Esophagus muscularis mucosa (tissue), 4 donors: ENCODE data around the gene TMEM43. TPM values are rescaled to one million over a fixed set of nuclear protein-coding genes. Genes with fewer than 3 reads are reported as not detected.

ENCODE experiments used
- DNase-seq: peaks from one replicate; pipeline ENCODE4 v3.0.0-alpha.2; 2017; ENCODE audit errors: extremely low spot score
- H3K27ac ChIP-seq, 4 donors: fragments of 200-600 bp; sonication (generic); replicated peaks in 1 of 4; 1 replicate in 3 of 4; 2 replicates in 1 of 4; pipeline ENCODE4 v1.5.1; 2016 to 2019; ENCODE audit warnings: mild to moderate bottlenecking in 1 of 4
- H3K27me3 ChIP-seq, 4 donors: fragments of 200-600 bp; sonication (generic); one replicate each; pipeline versions ENCODE4 v1.5.1 to v1.6.0; 2016 to 2019
- H3K36me3 ChIP-seq, 4 donors: fragments of 200-600 bp; sonication (generic); one replicate each; pipeline ENCODE4 v1.5.1; 2016 to 2019
- H3K4me1 ChIP-seq, 4 donors: fragments of 200-600 bp; sonication (generic); one replicate each; pipeline ENCODE4 v1.5.1; 2016 to 2019
- H3K4me3 ChIP-seq, 4 donors: fragments of 200-600 bp; sonication (generic); 1 replicate in 2 of 4; 2 replicates in 2 of 4; pipeline ENCODE4 v1.5.1; 2016 to 2019; ENCODE audit warnings: mild to moderate bottlenecking in 4 of 4, moderate library complexity in 1 of 4
- H3K9me3 ChIP-seq, 4 donors: fragments of 200-600 bp; sonication (generic); 1 replicate in 3 of 4; 2 replicates in 1 of 4; pipeline ENCODE4 v1.5.1; 2016 to 2019
- EP300 ChIP-seq: sonication (generic); formaldehyde crosslinking; IDR thresholded peaks from one replicate; pipeline ENCODE4 v1.6.1; 2017; ENCODE audit warnings: antibody characterized with exemption
- POLR2A ChIP-seq: fragments of 450-650 bp; IDR thresholded peaks from one replicate; pipeline ENCODE4 v1.6.1; 2017; ENCODE audit warnings: antibody characterized with exemption, moderate library complexity, mild to moderate bottlenecking, low read depth
- POLR2AphosphoS5 ChIP-seq, 2 donors: sonication (generic); formaldehyde crosslinking; IDR thresholded peaks; one replicate each; pipeline ENCODE4 v1.6.1; 2017; ENCODE audit warnings: antibody characterized with exemption in 2 of 2
- WGBS: methylation state at CpG from one replicate; pipeline ENCODE4 v1.1.5; 2018; 5-methylcytosine and 5-hydroxymethylcytosine counted together
- intact Hi-C: fragments of 100-400 bp; cut with DNase I; formaldehyde crosslinking; loops from one replicate; pipeline ENCODE4 v1.15.1; 2023
- total RNA-seq, 4 donors: library from RNA; depleted of rRNA; stranded (reverse); fragments of >200 nt; gene quantifications; one replicate each; pipeline versions ENCODE4 v1.1.0 to v1.2.1, GENCODE V29; 2016
- TF ChIP-seq, protein P1 (sequence below), 3 experiments: fragments of 200-600 bp in 2 of 3; fragments of 450-650 bp in 1 of 3; sonication (generic) in 2 of 3; IDR thresholded peaks; one replicate each; pipeline ENCODE4 v1.5.1; 2017 to 2019; ENCODE audit warnings: antibody characterized with exemption in 3 of 3, mild to moderate bottlenecking in 2 of 3, moderate library complexity in 1 of 3

Gene TMEM43
- total RNA-seq, 4 donors from 2014 or later = 131 to 208 (median 179) TPM

DNA sequence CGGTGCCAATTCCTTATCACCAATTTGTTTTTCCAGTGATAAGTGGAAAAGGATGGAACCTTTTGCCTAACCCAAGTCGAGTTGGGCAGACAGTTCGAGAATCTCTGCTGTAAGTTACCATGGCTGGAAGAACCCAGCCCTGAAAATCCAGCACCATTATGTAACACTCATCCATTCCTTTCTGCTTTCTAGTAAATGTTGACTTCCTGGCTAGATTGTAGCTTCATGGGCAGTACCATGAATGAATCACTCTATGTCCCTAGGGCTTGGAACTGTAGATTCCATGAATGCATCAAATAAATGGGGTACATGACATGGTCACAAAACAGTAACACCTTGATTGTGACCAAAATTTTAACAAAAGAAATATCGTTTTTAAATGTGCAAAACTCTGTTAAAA, 14.2 kb upstream of the TMEM43 start:
- intact Hi-C loops = no loop called here
- Histone ChIP-seq H3K9me3 (no peaks in the 10 kb centered on the region), H3K27ac (no peak overlapping the region), H3K36me3 (peaks cover 9 to 54% (median 46%) of the 10 kb centered on the region in 4 donors), H3K27me3 (no peaks in the 10 kb centered on the region), H3K4me3 (no peak overlapping the region), H3K4me1 (no peaks in the 10 kb centered on the region)
- 91% methylated on average over 4 of the region's 4 CpGs for WGBS
- no peak for DNase-seq
- no peak for TF ChIP-seq EP300
- TF ChIP-seq, protein P1, sequence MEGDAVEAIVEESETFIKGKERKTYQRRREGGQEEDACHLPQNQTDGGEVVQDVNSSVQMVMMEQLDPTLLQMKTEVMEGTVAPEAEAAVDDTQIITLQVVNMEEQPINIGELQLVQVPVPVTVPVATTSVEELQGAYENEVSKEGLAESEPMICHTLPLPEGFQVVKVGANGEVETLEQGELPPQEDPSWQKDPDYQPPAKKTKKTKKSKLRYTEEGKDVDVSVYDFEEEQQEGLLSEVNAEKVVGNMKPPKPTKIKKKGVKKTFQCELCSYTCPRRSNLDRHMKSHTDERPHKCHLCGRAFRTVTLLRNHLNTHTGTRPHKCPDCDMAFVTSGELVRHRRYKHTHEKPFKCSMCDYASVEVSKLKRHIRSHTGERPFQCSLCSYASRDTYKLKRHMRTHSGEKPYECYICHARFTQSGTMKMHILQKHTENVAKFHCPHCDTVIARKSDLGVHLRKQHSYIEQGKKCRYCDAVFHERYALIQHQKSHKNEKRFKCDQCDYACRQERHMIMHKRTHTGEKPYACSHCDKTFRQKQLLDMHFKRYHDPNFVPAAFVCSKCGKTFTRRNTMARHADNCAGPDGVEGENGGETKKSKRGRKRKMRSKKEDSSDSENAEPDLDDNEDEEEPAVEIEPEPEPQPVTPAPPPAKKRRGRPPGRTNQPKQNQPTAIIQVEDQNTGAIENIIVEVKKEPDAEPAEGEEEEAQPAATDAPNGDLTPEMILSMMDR (IDR thresholded peaks at IDR 0.05) = no peak
- TF ChIP-seq POLR2AphosphoS5 (IDR thresholded peaks at IDR 0.05) = no peak
- no peak for TF ChIP-seq POLR2A

DNA sequence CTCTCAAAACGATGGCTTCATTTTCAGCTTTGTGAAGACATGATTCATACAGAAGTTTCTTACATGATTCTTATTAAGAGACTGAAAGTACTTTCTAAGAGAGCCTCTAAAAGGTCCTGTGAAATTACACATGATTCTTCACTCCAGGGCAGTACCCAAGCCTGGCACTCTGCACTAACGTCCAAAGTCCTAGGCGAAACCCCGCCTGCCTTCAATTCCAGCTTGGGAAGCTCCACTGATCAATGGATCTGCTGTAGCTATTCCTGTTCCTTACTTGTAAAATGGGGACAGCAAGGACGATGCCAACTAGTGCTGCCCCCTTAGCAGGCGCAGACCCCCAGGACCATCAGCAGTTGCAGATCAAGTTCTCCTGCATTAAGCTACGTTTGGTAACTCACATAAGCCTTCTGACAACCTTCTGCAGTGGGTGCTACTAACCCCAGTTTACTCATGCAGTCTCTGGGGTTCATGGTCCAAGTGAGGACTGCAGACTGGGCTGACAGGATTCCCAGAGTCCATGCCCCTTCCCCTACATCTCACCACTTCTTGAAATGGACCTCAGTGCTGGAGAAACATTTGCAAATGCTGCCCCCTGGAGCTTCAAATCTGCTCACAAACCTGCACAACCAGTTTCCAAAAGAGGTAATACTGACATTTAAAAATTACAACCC, 10.8 kb upstream of the TMEM43 start:
- WGBS = 93% methylated on average over 7 of the region's 7 CpGs
- Histone ChIP-seq H3K27me3 (no peaks in the 10 kb centered on the region), H3K27ac (no peak overlapping the region), H3K9me3 (no peaks in the 10 kb centered on the region), H3K4me3 (no peak overlapping the region), H3K36me3 (peaks cover 15 to 68% (median 56%) of the 10 kb centered on the region in 4 donors), H3K4me1 (peaks cover 0 to 10% (median 8%) of the 10 kb centered on the region in 4 donors)
- intact Hi-C loops = no loop called here
- no peak for DNase-seq
- TF ChIP-seq EP300 = no peak
- TF ChIP-seq, protein P1 (IDR thresholded peaks at IDR 0.05) = no peak
- no peak for TF ChIP-seq POLR2A
- no peak for TF ChIP-seq POLR2AphosphoS5 (IDR thresholded peaks at IDR 0.05)

DNA sequence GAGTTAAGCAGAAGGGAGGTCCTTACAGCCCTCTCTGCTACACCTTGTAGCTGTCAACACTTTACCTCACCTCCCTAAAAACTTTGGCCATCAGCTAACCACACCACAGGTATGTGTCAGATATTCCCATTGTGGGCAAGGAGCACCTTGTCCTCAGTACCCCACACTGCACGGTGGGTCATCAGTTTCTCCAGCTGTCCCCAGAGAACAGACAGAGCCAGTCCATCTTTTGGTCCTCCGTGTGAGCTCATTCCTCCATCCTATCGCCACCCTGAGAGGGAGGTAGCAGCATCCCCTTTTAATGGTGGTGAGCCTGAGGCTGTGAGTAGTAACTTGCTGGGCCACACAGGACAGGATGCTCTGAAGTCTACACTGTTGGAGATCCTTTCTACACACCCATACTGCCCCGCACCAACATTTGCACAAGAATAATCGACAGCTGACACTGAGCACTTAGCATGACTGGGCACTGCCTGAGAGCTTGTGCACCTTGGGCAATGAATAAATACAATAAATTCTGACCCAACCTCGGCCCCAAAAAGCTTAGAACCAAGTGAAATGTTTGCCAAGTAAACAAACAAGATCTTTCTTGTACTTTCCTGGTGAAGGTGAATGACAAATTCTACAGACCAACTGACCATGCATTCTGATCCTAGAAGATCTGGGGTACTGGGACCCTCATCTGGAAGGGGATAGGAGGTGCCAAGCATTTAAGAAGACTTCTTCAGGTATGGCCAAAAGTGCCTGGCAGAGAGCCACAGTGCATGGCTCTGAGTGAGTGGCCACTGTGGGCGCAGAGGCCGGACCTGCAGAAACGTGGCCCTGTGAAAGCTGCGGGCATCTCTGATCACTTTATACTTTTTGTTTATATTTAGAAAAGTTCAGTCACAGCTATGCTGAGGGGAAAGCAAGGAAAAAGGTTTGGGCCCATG, 7.1 kb upstream of the TMEM43 start:
- DNase-seq = peak; percentile 75
- TF ChIP-seq POLR2AphosphoS5 (IDR thresholded peaks at IDR 0.05) (no peak), EP300 (no peak), POLR2A (no peak)
- TF ChIP-seq, protein P1 (IDR thresholded peaks at IDR 0.05) = no peak
- Histone ChIP-seq H3K9me3 (no peaks in the 10 kb centered on the region), H3K36me3 (peaks cover 15 to 73% (median 66%) of the 10 kb centered on the region in 4 donors), H3K27ac (no peak overlapping the region), H3K4me1 (peaks cover 3 to 21% (median 13%) of the 10 kb centered on the region in 4 donors), H3K27me3 (no peaks in the 10 kb centered on the region), H3K4me3 (no peak overlapping the region)
- intact Hi-C loops = no loop called here
- WGBS = 86% methylated on average over 10 of the region's 10 CpGs

DNA sequence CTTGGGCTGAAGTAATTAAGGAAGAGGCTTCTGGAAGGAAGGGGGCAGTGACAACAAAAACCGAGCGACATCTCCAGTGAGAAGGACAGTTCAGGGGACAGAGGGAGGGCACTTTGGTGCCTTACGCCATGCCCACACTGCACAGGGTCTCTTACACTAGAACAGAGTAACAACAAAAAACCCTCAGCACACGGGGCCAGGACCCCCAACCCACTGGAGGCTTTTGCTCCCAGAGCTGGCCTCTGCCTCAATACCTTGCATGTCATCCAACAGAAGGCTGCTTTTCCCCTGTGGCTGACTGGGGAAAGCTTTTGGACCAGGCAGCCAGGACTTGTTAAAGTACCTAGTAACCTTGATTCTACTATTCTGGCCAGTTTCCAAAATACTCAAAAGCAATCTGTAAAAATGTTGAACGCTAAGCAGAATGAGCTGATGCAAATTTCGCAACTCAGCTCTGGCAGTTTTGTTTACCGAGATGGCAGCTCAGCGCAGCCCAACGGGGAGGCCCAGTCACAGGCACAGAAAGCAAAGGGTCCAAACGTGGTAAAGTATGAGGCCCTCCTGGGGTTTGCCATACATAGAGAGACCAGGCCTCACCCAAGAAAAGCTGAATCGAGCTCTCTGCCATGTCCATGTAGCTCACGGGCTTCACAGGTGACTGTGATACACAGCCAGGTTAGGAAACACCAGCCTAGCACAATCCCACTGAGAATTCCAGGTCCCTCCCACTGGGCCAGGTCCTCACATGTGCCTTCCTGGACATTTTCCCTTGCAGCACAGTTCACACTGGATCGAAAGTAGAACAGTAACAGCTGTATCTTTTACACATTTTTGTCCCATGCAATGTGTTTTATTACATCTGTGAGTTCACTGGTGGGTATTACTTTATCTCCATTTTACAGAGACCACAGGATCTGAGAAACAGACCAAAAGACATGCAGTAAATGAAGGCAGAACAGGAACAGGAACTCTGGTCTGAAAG, 6.2 kb upstream of the TMEM43 start:
- H3K27ac ChIP-seq = peak overlapping the region in 1 of 4 donors; percentile 22
- 73% methylated on average over 13 of the region's 13 CpGs for WGBS
- H3K27me3 ChIP-seq = no peaks in the 10 kb centered on the region
- intact Hi-C loops = no loop called here
- H3K4me1 ChIP-seq = peaks cover 13 to 31% (median 23%) of the 10 kb centered on the region in 4 donors
- no peak overlapping the region for H3K4me3 ChIP-seq
- TF ChIP-seq EP300 (no peak), POLR2A (no peak), POLR2AphosphoS5 (IDR thresholded peaks at IDR 0.05) (no peak)
- TF ChIP-seq, protein P1 (IDR thresholded peaks at IDR 0.05) = no peak
- no peaks in the 10 kb centered on the region for H3K9me3 ChIP-seq
- H3K36me3 ChIP-seq = peaks cover 15 to 63% (median 56%) of the 10 kb centered on the region in 4 donors
- peak; percentile 62 for DNase-seq
